Esophagus squamous epithelium (tissue), 4 donors: Measurements from ENCODE around the gene NFIL3.

Experiments
- POLR2A ChIP-seq, 4 donors: fragments of 450-650 bp; IDR thresholded peaks; one replicate each; pipeline ENCODE4 v1.6.1; 2017; ENCODE audit warnings: antibody characterized with exemption in 4 of 4, mild to moderate bottlenecking in 4 of 4, moderate library complexity in 3 of 4
- TF ChIP-seq, protein P1 (sequence below), 6 experiments: fragments of 450-650 bp in 4 of 6; fragments of 200-600 bp in 2 of 6; sonication (generic) in 2 of 6; IDR thresholded peaks; one replicate each; pipeline ENCODE4 v1.5.1; 2016 to 2019; ENCODE audit warnings: antibody characterized with exemption in 6 of 6, mild to moderate bottlenecking in 4 of 6, moderate library complexity in 4 of 6

DNA sequence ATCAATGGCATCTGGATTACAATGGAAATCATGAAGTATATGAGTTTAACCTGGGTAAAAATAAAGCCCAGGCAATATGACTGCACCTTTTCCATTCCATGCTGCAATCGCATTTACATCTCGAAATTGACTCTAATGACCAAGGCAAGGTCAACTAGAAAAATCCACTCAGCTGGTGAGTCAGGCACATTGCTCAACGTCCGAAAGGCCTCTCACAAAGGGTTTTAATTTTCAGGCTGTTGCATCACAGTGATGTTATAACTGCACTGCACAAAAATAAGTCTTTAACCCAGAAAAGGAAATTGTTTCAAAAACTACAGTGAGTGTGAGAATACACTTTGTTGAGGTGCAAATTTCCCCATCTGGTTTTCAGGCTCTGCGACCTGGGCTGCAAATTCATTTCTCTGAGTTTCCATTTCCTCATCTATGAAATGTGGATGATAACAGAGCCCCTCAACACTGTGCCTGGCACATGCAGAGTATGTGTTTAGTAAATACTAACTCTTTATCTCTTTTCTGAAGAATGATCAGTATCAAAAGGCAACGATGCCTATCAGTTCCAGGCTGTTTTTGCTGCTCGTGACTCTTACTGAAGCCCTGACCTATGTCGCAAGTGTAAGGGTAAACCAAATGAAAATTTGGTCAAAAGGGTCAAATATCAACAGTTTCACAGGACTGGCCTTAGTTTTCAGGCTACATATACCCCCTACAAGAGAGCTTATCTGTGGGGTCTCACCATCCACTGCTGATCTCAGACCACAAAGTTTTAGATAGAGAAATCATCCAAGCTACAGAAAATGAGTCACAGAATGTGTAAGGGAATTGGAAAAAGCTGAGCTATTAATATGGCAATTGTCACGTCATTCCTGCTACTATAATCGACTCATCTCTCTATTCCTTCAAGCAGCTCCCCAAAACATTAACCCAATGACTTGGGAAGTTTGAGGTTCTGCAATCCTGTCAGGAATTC, 4.1 kb downstream of the NFIL3 start:
- TF ChIP-seq, protein P1, sequence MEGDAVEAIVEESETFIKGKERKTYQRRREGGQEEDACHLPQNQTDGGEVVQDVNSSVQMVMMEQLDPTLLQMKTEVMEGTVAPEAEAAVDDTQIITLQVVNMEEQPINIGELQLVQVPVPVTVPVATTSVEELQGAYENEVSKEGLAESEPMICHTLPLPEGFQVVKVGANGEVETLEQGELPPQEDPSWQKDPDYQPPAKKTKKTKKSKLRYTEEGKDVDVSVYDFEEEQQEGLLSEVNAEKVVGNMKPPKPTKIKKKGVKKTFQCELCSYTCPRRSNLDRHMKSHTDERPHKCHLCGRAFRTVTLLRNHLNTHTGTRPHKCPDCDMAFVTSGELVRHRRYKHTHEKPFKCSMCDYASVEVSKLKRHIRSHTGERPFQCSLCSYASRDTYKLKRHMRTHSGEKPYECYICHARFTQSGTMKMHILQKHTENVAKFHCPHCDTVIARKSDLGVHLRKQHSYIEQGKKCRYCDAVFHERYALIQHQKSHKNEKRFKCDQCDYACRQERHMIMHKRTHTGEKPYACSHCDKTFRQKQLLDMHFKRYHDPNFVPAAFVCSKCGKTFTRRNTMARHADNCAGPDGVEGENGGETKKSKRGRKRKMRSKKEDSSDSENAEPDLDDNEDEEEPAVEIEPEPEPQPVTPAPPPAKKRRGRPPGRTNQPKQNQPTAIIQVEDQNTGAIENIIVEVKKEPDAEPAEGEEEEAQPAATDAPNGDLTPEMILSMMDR (IDR thresholded peaks at IDR 0.05): no peak
- TF ChIP-seq POLR2A (IDR thresholded peaks at IDR 0.05): peak in 1 of 4 donors; percentile 43
